Osteocyte (in vitro differentiated cells): ENCODE data around the gene RIN3. TPM values are rescaled to one million over a fixed set of nuclear protein-coding genes. Genes with fewer than 3 reads are reported as not detected.

Source experiments
- DNase-seq: peaks from one replicate; pipeline ENCODE4 v3.0.0; 2021; ENCODE audit warnings: mixed read lengths; ENCODE audit not compliant: unreplicated experiment; ENCODE audit errors: extremely low spot score
- H3K27ac Mint-ChIP-seq: one replicate; pipeline ENCODE4 v1.8.0; 2021; ENCODE audit warnings: mild to moderate bottlenecking, mixed read lengths; ENCODE audit not compliant: unreplicated experiment
- H3K27me3 Mint-ChIP-seq: one replicate; pipeline ENCODE4 v1.8.0; 2021; ENCODE audit warnings: mixed read lengths; ENCODE audit not compliant: unreplicated experiment
- H3K36me3 Mint-ChIP-seq: one replicate; pipeline ENCODE4 v1.8.0; 2021; ENCODE audit warnings: mixed read lengths; ENCODE audit not compliant: unreplicated experiment
- H3K4me1 Mint-ChIP-seq: one replicate; pipeline ENCODE4 v1.8.0; 2021; ENCODE audit warnings: mixed read lengths; ENCODE audit not compliant: unreplicated experiment
- H3K4me3 Mint-ChIP-seq: one replicate; pipeline ENCODE4 v1.8.0; 2021; ENCODE audit warnings: mild to moderate bottlenecking, moderate library complexity, mixed read lengths; ENCODE audit not compliant: unreplicated experiment
- H3K9me3 Mint-ChIP-seq: one replicate; pipeline ENCODE4 v1.8.0; 2021; ENCODE audit warnings: mixed read lengths; ENCODE audit not compliant: unreplicated experiment
- total RNA-seq: library from RNA; stranded (reverse); gene quantifications from 2 replicates; pipeline ENCODE4 v1.2.1, GENCODE V29; 2021
- TF ChIP-seq, protein P1 (sequence below): fragments of 200-600 bp; sonication (generic); IDR thresholded peaks from 2 replicates; pipeline ENCODE4 v1.5.0; 2021; ENCODE audit warnings: antibody characterized with exemption, mild to moderate bottlenecking, moderate library complexity

RIN3 gene
- total RNA-seq, 1 donor from 2014 or later = 26.7 TPM

DNA sequence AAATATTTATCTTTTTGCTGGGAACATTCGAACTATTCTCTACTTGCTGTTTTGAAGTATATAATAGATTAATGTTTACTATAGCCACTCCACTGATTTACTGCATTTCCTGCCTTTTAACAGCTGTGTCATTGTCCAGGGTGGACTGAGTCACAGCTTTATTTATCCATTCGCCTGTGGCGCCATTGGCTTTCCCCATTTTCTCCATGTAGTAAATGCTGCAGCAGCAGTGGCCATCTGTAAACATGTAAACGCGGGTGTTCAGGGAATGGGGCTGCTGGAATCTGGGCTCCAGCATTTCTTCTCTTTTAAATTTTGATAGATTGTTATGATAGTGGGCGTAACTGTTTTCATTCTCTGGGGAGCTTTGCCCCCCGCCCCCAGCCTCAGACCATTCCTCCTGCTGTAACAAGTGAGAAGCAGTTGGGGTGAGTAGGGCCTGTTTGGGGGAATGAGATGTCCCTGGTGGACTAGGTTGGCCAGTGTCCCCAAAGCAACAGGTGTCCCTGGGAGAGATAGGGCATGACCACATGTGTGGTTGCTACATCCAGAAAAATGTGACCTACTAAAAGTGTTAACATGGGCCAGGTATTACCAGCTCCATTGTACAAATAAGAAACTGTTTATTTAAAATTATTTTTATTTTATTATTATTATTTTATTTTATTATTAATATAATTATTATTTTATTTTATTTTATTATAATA is 32.9 kb downstream of the RIN3 start:
- H3K4me3 Mint-ChIP-seq = no peak overlapping the region
- DNase-seq = no peak
- H3K27ac Mint-ChIP-seq = peak overlapping the region; percentile 25
- no peaks in the 10 kb centered on the region for H3K27me3 Mint-ChIP-seq
- peaks cover 24% of the 10 kb centered on the region for H3K4me1 Mint-ChIP-seq
- H3K9me3 Mint-ChIP-seq = no peaks in the 10 kb centered on the region
- peaks cover 7% of the 10 kb centered on the region for H3K36me3 Mint-ChIP-seq
- TF ChIP-seq, protein P1, sequence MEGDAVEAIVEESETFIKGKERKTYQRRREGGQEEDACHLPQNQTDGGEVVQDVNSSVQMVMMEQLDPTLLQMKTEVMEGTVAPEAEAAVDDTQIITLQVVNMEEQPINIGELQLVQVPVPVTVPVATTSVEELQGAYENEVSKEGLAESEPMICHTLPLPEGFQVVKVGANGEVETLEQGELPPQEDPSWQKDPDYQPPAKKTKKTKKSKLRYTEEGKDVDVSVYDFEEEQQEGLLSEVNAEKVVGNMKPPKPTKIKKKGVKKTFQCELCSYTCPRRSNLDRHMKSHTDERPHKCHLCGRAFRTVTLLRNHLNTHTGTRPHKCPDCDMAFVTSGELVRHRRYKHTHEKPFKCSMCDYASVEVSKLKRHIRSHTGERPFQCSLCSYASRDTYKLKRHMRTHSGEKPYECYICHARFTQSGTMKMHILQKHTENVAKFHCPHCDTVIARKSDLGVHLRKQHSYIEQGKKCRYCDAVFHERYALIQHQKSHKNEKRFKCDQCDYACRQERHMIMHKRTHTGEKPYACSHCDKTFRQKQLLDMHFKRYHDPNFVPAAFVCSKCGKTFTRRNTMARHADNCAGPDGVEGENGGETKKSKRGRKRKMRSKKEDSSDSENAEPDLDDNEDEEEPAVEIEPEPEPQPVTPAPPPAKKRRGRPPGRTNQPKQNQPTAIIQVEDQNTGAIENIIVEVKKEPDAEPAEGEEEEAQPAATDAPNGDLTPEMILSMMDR = no peak

DNA sequence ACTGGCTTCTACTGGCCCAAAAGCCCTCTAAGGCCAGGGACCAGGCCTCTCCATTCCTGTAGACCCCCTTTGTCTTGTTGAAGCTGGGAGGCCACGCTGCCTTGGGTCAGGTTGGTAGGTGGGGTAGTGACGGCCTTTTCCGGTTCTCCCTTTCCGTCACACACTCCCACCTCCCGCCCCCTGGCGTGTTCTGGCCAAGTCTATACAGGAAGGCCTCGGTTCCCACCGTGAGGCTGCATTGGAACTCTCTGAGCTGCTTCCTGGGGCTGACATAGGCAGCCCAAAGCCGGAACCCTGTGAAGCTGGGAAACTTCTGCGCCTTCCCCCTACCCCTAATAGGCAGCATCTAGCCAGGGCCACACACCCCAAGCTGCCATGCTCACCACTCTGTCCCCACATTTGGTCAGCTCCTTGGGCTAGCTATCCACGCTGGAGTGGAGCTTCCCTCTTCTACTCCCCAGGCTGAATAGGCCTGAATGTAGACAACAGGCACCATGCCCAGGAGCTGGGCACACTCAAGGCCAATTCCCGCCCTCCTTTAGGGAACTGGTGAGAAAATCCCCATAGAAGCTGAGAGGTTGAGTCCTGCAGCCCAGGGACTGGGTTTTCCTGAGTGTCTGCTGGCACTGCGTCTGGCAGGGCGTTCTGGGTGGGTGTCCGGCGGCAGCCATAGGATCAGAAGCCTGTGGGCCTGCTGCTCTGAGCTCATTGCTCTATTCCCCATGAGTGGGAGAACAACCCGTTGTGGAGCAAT is 35.7 kb downstream of the RIN3 start:
- TF ChIP-seq, protein P1 = no peak
- DNase-seq = no peak
- Mint-ChIP-seq H3K27me3 (no peaks in the 10 kb centered on the region), H3K9me3 (no peaks in the 10 kb centered on the region), H3K4me3 (no peak overlapping the region), H3K27ac (peak overlapping the region; percentile 64), H3K36me3 (peaks cover 7% of the 10 kb centered on the region), H3K4me1 (peaks cover 30% of the 10 kb centered on the region)

DNA sequence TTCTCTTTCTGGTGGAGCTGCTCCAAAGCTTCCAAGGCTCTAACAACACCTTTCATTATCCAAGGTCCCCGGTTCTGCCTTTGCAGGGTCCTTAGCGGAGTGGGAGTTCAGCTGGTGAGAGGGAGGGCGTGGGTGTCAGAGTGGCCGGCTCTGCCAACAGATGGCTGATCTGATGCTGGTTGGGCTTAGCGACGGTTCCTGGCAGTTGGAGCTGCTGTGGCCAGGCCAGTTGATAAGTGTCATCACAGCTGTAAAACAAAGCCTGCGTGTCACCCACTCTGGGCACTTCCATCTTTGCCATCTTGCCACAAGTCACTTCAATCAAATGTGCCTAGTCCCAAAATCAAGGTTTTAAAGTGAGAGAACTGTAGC is 36.3 kb downstream of the RIN3 start:
- no peak for DNase-seq
- peaks cover 7% of the 10 kb centered on the region for H3K36me3 Mint-ChIP-seq
- no peaks in the 10 kb centered on the region for H3K9me3 Mint-ChIP-seq
- H3K27me3 Mint-ChIP-seq = no peaks in the 10 kb centered on the region
- peaks cover 28% of the 10 kb centered on the region for H3K4me1 Mint-ChIP-seq
- H3K4me3 Mint-ChIP-seq = no peak overlapping the region
- peak overlapping the region; percentile 64 for H3K27ac Mint-ChIP-seq
- TF ChIP-seq, protein P1 = no peak

DNA sequence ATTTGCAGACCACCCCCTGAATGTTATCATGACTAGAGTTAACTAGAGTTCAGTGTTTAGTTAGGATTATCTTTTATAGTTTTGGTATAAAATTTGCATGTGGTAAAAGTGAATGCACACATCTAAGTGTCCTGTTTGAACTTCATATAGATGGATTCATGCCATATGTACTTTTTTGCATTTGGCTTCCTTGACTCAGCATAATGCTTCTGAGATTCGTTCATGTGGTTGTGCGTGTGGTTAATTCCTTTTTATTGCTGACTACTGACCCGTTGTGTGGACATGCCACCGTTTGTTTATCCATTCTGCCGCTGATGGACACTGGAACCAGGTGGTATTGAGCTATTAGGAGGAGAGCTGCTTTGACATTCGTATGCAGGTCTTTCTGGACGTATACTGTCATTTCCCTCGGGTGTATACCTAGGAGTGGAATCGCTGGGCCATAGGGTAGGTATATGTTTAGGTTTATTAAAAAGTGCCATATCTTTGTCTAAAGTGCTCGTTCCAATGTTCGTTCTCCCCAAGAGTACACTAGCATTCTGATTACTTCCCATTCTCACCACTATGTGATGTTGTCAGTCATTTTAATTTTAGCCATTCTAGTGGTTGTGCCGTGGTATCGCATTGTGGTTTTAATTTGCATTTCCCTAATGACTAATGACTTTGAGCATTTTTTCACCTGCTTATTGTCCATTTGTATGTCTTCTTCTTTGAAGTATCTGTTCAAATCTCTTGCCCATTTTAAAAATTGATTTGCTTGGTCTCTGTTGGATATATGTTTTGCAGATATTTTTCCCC is 37.7 kb downstream of the RIN3 start:
- Mint-ChIP-seq H3K9me3 (no peaks in the 10 kb centered on the region), H3K4me3 (no peak overlapping the region), H3K27ac (no peak overlapping the region), H3K27me3 (no peaks in the 10 kb centered on the region), H3K36me3 (peaks cover 7% of the 10 kb centered on the region), H3K4me1 (peaks cover 29% of the 10 kb centered on the region)
- DNase-seq = no peak
- TF ChIP-seq, protein P1 = no peak

DNA sequence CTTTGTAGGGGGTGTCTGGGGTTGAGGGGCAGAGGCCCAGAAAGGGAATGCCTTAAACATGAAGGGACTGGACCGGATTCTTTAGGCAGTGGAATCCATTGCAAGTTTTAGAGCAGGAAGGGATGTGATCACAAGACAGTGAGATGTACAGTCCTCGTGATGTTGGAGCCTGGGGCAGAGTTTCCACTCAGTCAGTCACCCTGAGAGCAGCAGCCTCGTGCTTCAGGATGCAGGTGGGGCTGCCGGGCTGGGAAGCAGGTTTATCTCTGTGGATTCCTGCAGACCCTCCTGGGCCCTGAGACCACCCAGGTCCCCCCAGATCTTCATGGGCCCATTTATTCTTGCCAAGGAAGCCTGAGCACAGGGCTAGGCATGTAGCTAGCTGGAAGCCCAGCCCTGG is 38.5 kb downstream of the RIN3 start:
- Mint-ChIP-seq H3K27me3 (no peaks in the 10 kb centered on the region), H3K9me3 (no peaks in the 10 kb centered on the region), H3K27ac (peak overlapping the region; percentile 85), H3K4me3 (no peak overlapping the region), H3K4me1 (peaks cover 30% of the 10 kb centered on the region), H3K36me3 (peaks cover 8% of the 10 kb centered on the region)
- TF ChIP-seq, protein P1 = no peak
- DNase-seq = no peak
